HG02571 (cell line): Measurements from ENCODE around the gene CPHXL.

ENCODE experiments used
- ATAC-seq: cut with Tn5 transposase; IDR thresholded peaks from one replicate; pipeline ENCODE4 v1.9.1; 2021; ENCODE audit warnings: mild to moderate bottlenecking, moderate library complexity; ENCODE audit not compliant: unreplicated experiment

CPHXL gene

DNA sequence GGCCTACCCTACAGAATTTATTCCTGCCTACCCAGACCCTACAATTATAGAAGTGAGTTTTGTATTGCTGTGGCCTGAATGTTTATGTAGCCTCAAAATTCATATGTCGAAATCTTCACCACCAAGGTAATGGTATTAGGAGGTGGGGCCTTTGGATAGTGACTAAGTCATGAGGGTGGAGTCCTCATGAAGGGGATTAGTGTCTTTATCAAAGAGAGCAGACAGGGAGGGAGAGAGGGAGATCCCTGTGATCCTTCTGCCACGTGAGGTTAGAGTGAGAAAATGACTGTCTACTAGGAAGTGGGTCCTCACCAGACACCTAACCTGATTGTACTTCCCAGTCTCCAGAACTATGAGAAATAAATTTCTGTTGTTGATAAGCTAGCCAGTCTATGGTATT is 24.0 kb downstream of the CPHXL start:
- ATAC-seq = no peak

DNA sequence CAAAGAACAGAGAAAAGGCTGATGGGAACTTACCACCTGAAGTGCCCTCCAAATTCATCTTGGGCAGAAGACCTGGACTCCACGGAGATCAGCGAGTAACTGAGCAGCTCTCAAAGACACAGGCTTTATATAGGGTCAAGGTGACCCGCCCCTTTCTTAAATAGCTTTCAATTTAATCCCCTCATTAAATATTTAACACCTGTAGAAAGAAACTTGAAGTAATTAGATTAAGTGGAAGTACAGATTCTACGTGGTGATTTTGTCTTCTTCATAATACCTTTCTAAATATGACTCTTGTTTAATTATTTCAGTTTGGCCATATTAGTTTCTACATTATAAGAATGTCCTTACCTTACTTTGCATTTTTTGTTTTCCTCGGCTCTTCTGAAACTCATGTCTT is 24.9 kb downstream of the CPHXL start, which contains the start of gene DUXB:
Gene DUXB (minus strand): TSS at position 101 of the 400 bp plus-strand sequence. CDS start 43 bp downstream, at position 58.
- no peak for ATAC-seq

GRCh38 chr16:75697571-75697970 is 28.7 kb downstream of the CPHXL start:
- ATAC-seq = no peak

GRCh38 chr16:75695708-75696107 is 30.6 kb downstream of the CPHXL start:
- no peak for ATAC-seq

DNA sequence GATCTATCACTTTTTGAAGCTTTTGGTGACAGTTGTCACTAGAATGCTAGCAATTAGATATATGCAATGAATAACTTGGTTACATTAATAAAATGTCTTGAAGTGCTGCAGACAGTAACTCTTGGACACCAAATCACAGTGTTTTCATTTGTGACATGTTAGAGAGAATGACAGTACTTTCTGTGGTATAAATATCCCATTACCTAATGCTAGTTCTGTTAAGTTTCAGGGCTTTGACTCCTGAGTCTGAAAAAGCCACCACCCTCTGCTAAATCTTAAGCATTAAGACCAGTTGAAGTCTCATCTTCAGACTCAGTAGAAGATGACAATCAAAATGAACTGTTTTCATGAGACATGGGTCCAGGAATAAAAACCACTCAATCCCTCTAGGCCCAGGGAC is 38.9 kb downstream of the CPHXL start:
- ATAC-seq = no peak

DNA sequence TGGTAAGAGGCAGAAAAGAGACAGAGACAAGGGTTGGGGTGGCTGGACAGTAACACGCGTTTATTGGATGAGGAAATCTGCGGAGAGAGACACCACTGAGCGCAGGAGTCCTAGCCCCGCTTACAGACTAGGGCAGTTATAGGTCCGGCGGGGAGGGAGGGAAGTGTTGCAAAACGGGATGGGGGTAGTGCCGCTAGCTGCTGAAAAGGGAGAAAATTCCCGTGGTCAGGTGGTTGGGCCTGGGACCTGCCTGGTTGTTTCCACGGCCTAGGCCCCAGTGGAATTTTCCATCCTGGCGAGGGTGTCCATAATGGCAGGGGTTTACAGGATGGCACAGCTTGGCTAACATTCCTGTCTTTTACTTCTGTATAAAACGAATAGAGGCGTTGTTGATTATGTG is 44.0 kb downstream of the CPHXL start:
- ATAC-seq = no peak

DNA sequence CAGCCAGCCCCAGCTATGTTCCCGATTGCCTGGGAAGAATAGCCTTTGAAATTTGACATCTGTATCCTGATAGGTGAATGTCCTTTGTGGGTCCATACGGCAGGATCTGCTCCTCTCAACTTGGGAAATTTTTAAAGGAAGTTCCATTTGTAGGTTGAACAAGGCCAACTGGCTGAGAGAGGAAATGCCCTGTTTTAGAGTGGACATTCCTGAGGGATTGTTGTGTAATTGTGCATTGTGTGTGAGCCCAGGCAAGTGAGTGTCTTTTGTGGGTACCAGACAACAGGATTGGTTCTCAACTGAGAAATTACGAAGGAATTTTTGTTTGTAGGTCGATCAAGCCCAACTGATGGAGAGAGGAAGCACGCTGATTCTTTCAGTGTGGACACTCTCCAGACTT is 46.9 kb downstream of the CPHXL start:
- ATAC-seq = no peak

GRCh38 chr16:75676909-75677308 is 49.4 kb downstream of the CPHXL start, which contains the start of gene CPHXL2:
CPHXL2 (minus strand) TSS chr16:75677009; CDS start chr16:75676999, 10 bp downstream.
- no peak for ATAC-seq

GRCh38 chr16:75667503-75667902 is 58.8 kb downstream of the CPHXL start:
- no peak for ATAC-seq
